HepG2 (cell line): ENCODE measurements around the gene TMEM53. TPM values are rescaled to one million over a fixed set of nuclear protein-coding genes. Genes with fewer than 3 reads are reported as not detected.

Source experiments
- ATAC-seq: fragments of 200-7000 bp; cut with Tn5 transposase; 3 replicates; pipeline ENCODE4 v1.9.1; 2020; ENCODE audit warnings: mild to moderate bottlenecking, moderate library complexity
- BruUV-seq: library from RNA; stranded (reverse); fragments of 400-500 nt; replicated peaks from 2 replicates; lab custom pipeline; 2021; lab: Mats Ljungman, UMichigan
- CTCF ChIA-PET: fragments of 300-600 bp; formaldehyde crosslinking; extraction: SDS; loops from one replicate; lab custom pipeline; 2021; ENCODE audit warnings: low total read pairs, inconsistent platforms, low intra/inter-chr PET ratio; lab: Yijun Ruan, JAX
- POLR2A ChIA-PET: fragments of 350-600 bp; sonication (Branson Sonifier 250); formaldehyde crosslinking; loops from one replicate; lab custom pipeline; 2020; ENCODE audit warnings: antibody characterized with exemption, inconsistent platforms; lab: Yijun Ruan, JAX
- DNase-seq: peaks from one replicate; pipeline ENCODE4 v3.0.0-alpha.2; 2015; ENCODE audit warnings: low spot score
- FAIRE-seq: peaks from 3 replicates; lab custom pipeline; 2011; peaks lifted over from hg19 to GRCh38; lab: Jason Lieb, UNC
- H2AFZ ChIP-seq: one replicate; pipeline ENCODE4 v1.6.1; 2011; ENCODE audit warnings: low read length, inconsistent platforms
- H3K27ac ChIP-seq: fragments of 300-600 bp; 3 replicates; pipeline ENCODE4 v1.8.0; 2011; ENCODE audit warnings: mixed run types, mild to moderate bottlenecking, mixed read lengths, low read length, inconsistent platforms; ENCODE audit not compliant: insufficient read depth; ENCODE audit errors: extremely low read length
- H3K27me3 ChIP-seq, 2 experiments: fragments of 200-600 bp in 1 of 2; 2 replicates in 1 of 2; 3 replicates in 1 of 2; pipeline versions ENCODE4 v1.6.0 to v1.8.0; 2011; ENCODE audit warnings: low read length in 2 of 2, mild to moderate bottlenecking in 2 of 2, moderate library complexity in 2 of 2, inconsistent platforms in 1 of 2; ENCODE audit not compliant: insufficient read depth in 2 of 2, control insufficient read depth in 1 of 2
- H3K36me3 ChIP-seq, 2 experiments: fragments of 200-600 bp in 1 of 2; replicated peaks in 1 of 2; 2 replicates in 1 of 2; 3 replicates in 1 of 2; pipeline versions ENCODE4 v1.5.1 to v1.8.0; 2011; ENCODE audit warnings: low read length in 2 of 2, inconsistent platforms in 1 of 2; ENCODE audit not compliant: insufficient read depth in 2 of 2, control insufficient read depth in 1 of 2
- H3K4me1 ChIP-seq: 2 replicates; pipeline ENCODE4 v1.5.1; 2012; ENCODE audit warnings: low read length, inconsistent platforms; ENCODE audit not compliant: insufficient read depth
- H3K4me2 ChIP-seq: 2 replicates; pipeline ENCODE4 v1.6.0; 2011; ENCODE audit warnings: low read depth, low read length, inconsistent platforms
- H3K4me3 ChIP-seq, 3 experiments: fragments of 200-600 bp in 1 of 3; sonication (generic), shearing (Covaris generic) in 1 of 3; replicated peaks in 1 of 3; 2 replicates each; pipeline ENCODE4 v1.5.1; 2011 to 2016; ENCODE audit warnings: low read length in 3 of 3, inconsistent platforms in 2 of 3, low read depth in 2 of 3, mild to moderate bottlenecking in 2 of 3, control low read depth in 1 of 3, mixed read lengths in 1 of 3; ENCODE audit not compliant: insufficient read depth in 1 of 3
- H3K79me2 ChIP-seq: one replicate; pipeline ENCODE4 v1.6.1; 2011; ENCODE audit warnings: low read length, inconsistent platforms; ENCODE audit not compliant: insufficient read depth
- H3K9ac ChIP-seq: 2 replicates; pipeline ENCODE4 v1.6.0; 2011; ENCODE audit warnings: mild to moderate bottlenecking, low read depth, low read length, inconsistent platforms; ENCODE audit not compliant: insufficient read depth
- H3K9me3 ChIP-seq: 2 replicates; pipeline ENCODE4 v1.5.1; 2012; ENCODE audit warnings: mild to moderate bottlenecking, low read length
- H4K20me1 ChIP-seq: 2 replicates; pipeline ENCODE4 v1.6.0; 2011; ENCODE audit warnings: inconsistent platforms, mild to moderate bottlenecking, low read length, moderate library complexity; ENCODE audit not compliant: insufficient read depth
- SAP130 ChIP-seq: IDR thresholded peaks from 2 replicates; pipeline ENCODE4 v1.6.1; 2016; ENCODE audit warnings: low read depth
- TEAD2 ChIP-seq: sonication (generic); formaldehyde crosslinking; IDR thresholded peaks from 2 replicates; pipeline ENCODE4 v1.9.0; 2021; ENCODE audit warnings: missing genetic modification reagents
- ZNF629 ChIP-seq: sonication (generic); formaldehyde crosslinking; conservative IDR thresholded peaks from 2 replicates; pipeline ENCODE4 v1.5.0; 2020; ENCODE audit warnings: missing genetic modification reagents
- ZSCAN5A ChIP-seq: sonication (generic); formaldehyde crosslinking; IDR thresholded peaks from 2 replicates; pipeline ENCODE4 v1.8.0; 2022; ENCODE audit warnings: mild to moderate bottlenecking, missing genetic modification reagents, borderline replicate concordance
- WGBS: methylation state at CpG from one replicate; pipeline ENCODE4 v1.1.6; 2017; ENCODE audit warnings: low lambda C conversion rate; 5-methylcytosine and 5-hydroxymethylcytosine counted together
- in situ Hi-C: cut with HindIII; loops from 2 replicates; pipeline ENCODE4 v1.10.0; 2017; ENCODE audit warnings: low pct_unique_long_range_greater_than_20kb; ENCODE audit not compliant: extremely low pct_ligation_motif_present
- intact Hi-C: fragments of 100-400 bp; cut with micrococcal nuclease; formaldehyde crosslinking; loops from one replicate; pipeline ENCODE4 v1.10.0; 2022; ENCODE audit not compliant: unreplicated experiment
- polyA plus RNA-seq, 8 experiments: library from polyadenylated mRNA; depleted of rRNA in 3 of 8; stranded (reverse) in 7 of 8; unstranded in 1 of 8; fragments of >200 nt; fragmentation: Illumina TruSeq in 4 of 8; extraction: Trizol in 4 of 8; gene quantifications; 2 replicates each; pipeline versions ENCODE4 v1.2.1 to v1.2.3, GENCODE V29; 2011 to 2016; ENCODE audit warnings: low read depth in 4 of 8, missing spikeins in 1 of 8, mixed read lengths in 1 of 8; ENCODE audit not compliant: insufficient read depth in 1 of 8
- total RNA-seq, 5 experiments: library from RNA; depleted of rRNA; stranded (reverse); fragments of >200 nt; fragmentation: Illumina TruSeq; extraction: Trizol; gene quantifications; 2 replicates each; pipeline ENCODE4 v1.2.3, GENCODE V29; 2016; ENCODE audit warnings: low read depth in 1 of 5

TMEM53 gene
- total and polyA plus RNA-seq, 2 of the 13 experiments (the other 11 are each of a cell fraction or from before 2014, with no cell fraction given), result 12.6 to 20.2 TPM

- TF ChIP-seq ZSCAN5A (CRISPR knock-in tag) (no peak), ZNF629 (CRISPR knock-in tag) (no peak), TEAD2 (CRISPR knock-in tag) (no peak)
These were observed 37.3 kb downstream of the TMEM53 start (continued) for GRCh38 chr1:44636688-44637598.

DNA sequence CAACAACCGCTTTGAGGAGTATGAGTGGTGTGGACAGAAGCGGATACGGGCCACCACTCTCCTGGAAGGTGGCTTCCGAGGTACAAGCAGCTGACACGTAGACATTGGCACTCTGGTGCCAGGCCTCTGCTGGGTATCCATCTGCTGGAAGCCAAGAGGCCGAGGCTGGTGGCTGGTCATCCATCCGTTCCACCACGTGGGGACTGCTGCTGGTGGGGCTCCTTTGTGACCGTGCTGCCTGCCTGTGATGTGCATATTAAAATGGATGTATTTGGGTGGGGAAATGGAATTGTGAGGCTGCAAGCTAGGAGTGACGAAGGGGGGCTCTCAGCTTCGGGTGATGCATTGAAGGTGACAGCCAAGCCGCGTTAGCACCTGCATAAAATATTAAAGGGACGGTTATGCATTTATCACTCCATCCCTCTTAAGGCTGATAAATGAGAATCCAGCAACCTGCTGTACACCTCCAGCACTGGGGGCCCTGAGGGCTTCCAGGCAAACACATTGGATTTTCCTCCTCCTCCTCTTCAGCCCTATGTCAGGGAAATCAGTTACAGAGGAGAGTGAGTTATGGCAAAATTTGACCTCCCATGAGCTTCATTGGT is 38.1 kb downstream of the TMEM53 start:
- no peak for TF ChIP-seq SAP130 (CRISPR knock-in tag)
- CTCF ChIA-PET, result no interaction called here
- Histone ChIP-seq H3K4me1 (peaks cover 29% of the 10 kb centered on the region), H3K4me2 (no peak overlapping the region), H3K36me3 (peaks cover 46 to 78% of the 10 kb centered on the region in 2 experiments), H2AFZ (no peak overlapping the region), H4K20me1 (no peaks in the 10 kb centered on the region), H3K79me2 (peaks cover 21% of the 10 kb centered on the region), H3K4me3 (no peak overlapping the region), H3K9ac (no peak overlapping the region), H3K27me3 (no peaks in the 10 kb centered on the region), H3K27ac (no peak overlapping the region), H3K9me3 (no peaks in the 10 kb centered on the region)
- BruUV-seq, result no TSS peak
- POLR2A ChIA-PET, result interaction anchor here (1.2 to 1.5 kb wide), 2 partner anchors 11 to 37 kb away, joined by 5 to 6 read pairs; partner anchors contain the start of genes ARMH1 and TMEM53
- FAIRE-seq (no peak), DNase-seq (no peak), ATAC-seq (no peak)
- in situ Hi-C loops (no loop called here), intact Hi-C loops (no loop called here)
- WGBS, result 98% methylated on average over 13 of the region's 14 CpGs
